Testis (tissue), 2 donors: ENCODE results near the gene FAM221B.
A peak's percentile ranks its signal among the peaks of the same experiment; 100 is the strongest.

Experiments
- POLR2A ChIP-seq: fragments of 450-650 bp; IDR thresholded peaks from one replicate; pipeline ENCODE4 v1.6.1; 2017; ENCODE audit warnings: antibody characterized with exemption, mild to moderate bottlenecking, moderate library complexity
- TF ChIP-seq, protein P1 (sequence below), 3 experiments: fragments of 450-650 bp in 2 of 3; fragments of 200-600 bp in 1 of 3; sonication (generic) in 1 of 3; IDR thresholded peaks; one replicate each; pipeline ENCODE4 v1.5.1; 2016 to 2019; ENCODE audit warnings: antibody characterized with exemption in 3 of 3, mild to moderate bottlenecking in 2 of 3, moderate library complexity in 1 of 3

DNA sequence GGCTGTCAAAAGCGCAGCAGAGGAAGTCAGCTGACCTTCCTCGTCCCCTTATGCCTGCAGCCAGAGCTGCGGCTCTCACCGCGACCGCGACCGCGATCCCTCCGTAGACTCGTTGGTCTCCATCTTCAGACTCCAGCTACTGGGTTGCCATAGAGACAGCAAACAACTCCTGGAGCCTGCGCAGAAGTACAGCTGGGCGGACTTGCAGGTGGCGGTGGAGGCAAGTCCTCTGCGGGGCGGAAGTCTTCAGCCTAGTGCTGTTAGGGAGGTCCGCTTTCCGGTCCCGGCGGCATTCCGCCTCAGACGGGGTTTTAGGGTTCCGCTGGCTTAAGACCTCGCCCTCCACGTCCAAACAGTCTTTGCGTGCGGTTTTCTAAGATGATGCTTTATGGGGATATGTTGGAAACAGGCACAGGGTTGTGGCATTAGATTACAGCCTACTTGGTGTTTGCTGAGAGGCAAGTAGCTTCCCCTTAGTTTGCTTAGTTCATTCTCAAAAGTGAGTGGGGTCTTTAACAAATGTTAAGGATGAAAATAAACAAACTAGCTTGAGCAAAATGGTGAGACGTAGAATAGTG lies 16.4 kb downstream of the FAM221B start, which contains the start of gene SPAG8:
- TF ChIP-seq, protein P1, sequence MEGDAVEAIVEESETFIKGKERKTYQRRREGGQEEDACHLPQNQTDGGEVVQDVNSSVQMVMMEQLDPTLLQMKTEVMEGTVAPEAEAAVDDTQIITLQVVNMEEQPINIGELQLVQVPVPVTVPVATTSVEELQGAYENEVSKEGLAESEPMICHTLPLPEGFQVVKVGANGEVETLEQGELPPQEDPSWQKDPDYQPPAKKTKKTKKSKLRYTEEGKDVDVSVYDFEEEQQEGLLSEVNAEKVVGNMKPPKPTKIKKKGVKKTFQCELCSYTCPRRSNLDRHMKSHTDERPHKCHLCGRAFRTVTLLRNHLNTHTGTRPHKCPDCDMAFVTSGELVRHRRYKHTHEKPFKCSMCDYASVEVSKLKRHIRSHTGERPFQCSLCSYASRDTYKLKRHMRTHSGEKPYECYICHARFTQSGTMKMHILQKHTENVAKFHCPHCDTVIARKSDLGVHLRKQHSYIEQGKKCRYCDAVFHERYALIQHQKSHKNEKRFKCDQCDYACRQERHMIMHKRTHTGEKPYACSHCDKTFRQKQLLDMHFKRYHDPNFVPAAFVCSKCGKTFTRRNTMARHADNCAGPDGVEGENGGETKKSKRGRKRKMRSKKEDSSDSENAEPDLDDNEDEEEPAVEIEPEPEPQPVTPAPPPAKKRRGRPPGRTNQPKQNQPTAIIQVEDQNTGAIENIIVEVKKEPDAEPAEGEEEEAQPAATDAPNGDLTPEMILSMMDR (IDR thresholded peaks at IDR 0.05): peak in 1 of 3 experiments; percentile 6
- TF ChIP-seq POLR2A: peak; percentile 32
